Body of pancreas (tissue), 4 donors: Measurements from ENCODE around the gene CEMIP2. TPM values are rescaled to one million over a fixed set of nuclear protein-coding genes. Genes with fewer than 3 reads are reported as not detected.
A peak's percentile ranks its signal among the peaks of the same experiment; 100 is the strongest.

Experiments used
- ATAC-seq: fragments of 150-250 bp; one replicate; pipeline ENCODE4 v1.9.1; 2016
- DNase-seq, 4 donors: peaks; one replicate each; pipeline ENCODE4 v3.0.0-alpha.2; 2019
- H3K27ac ChIP-seq, 4 donors: fragments of 200-600 bp; sonication (generic); 1 replicate in 3 of 4; 2 replicates in 1 of 4; pipeline versions ENCODE4 v1.5.1 to v1.6.1; 2016 to 2019; ENCODE audit warnings: mild to moderate bottlenecking in 1 of 4, mixed read lengths in 1 of 4, moderate library complexity in 1 of 4
- H3K27me3 ChIP-seq, 2 donors: fragments of 200-600 bp; sonication (generic); one replicate each; pipeline ENCODE4 v1.6.0; 2016; ENCODE audit warnings: mild to moderate bottlenecking in 1 of 2
- H3K36me3 ChIP-seq, 2 donors: fragments of 200-600 bp; sonication (generic); replicated peaks in 1 of 2; 2 replicates each; pipeline ENCODE4 v1.5.1; 2016; ENCODE audit warnings: low read depth in 2 of 2; ENCODE audit not compliant: insufficient read depth in 1 of 2
- H3K4me1 ChIP-seq: fragments of 200-600 bp; sonication (generic); one replicate; pipeline ENCODE4 v1.6.0; 2016
- H3K4me3 ChIP-seq, 2 donors: fragments of 200-600 bp; sonication (generic); 1 replicate in 1 of 2; 2 replicates in 1 of 2; pipeline ENCODE4 v1.5.1; 2016 to 2019
- H3K9me3 ChIP-seq, 3 donors: fragments of 200-600 bp; sonication (generic); 1 replicate in 2 of 3; 2 replicates in 1 of 3; pipeline ENCODE4 v1.5.1; 2016
- POLR2A ChIP-seq, 3 donors: fragments of 450-650 bp; IDR thresholded peaks; one replicate each; pipeline ENCODE4 v1.6.1; 2016; ENCODE audit warnings: antibody characterized with exemption in 3 of 3, mild to moderate bottlenecking in 2 of 3
- WGBS, 2 donors: methylation state at CpG; one replicate each; pipeline ENCODE4 v1.1.5; 2017; 5-methylcytosine and 5-hydroxymethylcytosine counted together
- intact Hi-C: fragments of 100-400 bp; cut with DNase I; formaldehyde crosslinking; loops from one replicate; pipeline ENCODE4 v1.15.1; 2023
- total RNA-seq, 2 donors: library from RNA; depleted of rRNA; stranded (reverse); fragments of >200 nt; gene quantifications; one replicate each; pipeline ENCODE4 v1.1.0, GENCODE V29; 2016
- TF ChIP-seq, protein P1 (sequence below), 7 experiments: fragments of 450-650 bp in 4 of 7; fragments of 200-600 bp in 3 of 7; sonication (generic) in 3 of 7; IDR thresholded peaks; one replicate each; pipeline ENCODE4 v1.5.1; 2016 to 2019; ENCODE audit warnings: antibody characterized with exemption in 7 of 7

The CEMIP2 gene, protein sequence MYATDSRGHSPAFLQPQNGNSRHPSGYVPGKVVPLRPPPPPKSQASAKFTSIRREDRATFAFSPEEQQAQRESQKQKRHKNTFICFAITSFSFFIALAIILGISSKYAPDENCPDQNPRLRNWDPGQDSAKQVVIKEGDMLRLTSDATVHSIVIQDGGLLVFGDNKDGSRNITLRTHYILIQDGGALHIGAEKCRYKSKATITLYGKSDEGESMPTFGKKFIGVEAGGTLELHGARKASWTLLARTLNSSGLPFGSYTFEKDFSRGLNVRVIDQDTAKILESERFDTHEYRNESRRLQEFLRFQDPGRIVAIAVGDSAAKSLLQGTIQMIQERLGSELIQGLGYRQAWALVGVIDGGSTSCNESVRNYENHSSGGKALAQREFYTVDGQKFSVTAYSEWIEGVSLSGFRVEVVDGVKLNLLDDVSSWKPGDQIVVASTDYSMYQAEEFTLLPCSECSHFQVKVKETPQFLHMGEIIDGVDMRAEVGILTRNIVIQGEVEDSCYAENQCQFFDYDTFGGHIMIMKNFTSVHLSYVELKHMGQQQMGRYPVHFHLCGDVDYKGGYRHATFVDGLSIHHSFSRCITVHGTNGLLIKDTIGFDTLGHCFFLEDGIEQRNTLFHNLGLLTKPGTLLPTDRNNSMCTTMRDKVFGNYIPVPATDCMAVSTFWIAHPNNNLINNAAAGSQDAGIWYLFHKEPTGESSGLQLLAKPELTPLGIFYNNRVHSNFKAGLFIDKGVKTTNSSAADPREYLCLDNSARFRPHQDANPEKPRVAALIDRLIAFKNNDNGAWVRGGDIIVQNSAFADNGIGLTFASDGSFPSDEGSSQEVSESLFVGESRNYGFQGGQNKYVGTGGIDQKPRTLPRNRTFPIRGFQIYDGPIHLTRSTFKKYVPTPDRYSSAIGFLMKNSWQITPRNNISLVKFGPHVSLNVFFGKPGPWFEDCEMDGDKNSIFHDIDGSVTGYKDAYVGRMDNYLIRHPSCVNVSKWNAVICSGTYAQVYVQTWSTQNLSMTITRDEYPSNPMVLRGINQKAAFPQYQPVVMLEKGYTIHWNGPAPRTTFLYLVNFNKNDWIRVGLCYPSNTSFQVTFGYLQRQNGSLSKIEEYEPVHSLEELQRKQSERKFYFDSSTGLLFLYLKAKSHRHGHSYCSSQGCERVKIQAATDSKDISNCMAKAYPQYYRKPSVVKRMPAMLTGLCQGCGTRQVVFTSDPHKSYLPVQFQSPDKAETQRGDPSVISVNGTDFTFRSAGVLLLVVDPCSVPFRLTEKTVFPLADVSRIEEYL (N-terminal part only)
- 10 to 100 TPM; 28.3 to 33.0 TPM for total RNA-seq

DNA sequence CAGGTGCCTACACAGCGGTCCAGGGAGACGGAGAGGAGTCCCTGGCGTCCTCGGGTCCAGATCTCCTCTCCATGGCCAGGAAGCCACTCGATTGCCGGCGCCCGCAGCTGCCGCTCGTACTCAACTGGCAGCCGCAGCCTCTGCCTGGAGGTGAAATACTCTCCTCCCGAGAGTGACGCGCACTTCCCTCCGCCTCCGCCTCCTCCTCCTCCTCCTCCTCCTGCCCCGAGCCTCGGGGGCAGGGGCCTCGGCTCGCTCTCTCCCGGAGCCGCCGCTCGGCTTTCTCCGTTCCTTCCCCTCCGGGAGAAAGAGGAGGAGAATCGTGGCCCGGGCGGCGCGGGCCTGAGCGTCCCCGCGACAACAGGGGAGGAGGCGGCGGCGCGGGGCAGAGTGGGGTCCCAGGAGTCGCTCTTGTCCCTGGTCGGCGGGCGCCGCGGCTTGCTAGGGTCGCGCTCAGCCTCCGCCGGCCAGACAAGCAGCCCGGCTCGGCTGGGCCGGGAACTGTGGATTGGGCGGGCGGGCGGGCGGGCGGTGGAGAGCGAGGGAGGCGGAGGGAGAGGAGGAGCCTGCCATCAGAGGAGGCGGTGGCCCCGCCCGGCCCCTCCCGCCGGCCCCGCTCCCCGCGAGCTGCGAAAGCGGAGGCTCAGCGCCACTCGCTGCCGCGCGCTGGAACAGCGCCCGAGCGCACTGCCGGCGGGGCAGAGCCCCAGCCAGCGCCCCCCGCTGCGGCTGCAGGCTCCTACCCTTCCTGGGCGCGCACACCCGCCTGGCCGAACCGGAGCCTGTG is at the start of gene CEMIP2:
TSS of gene CEMIP2 (minus strand) at position 126 of the 787 bp plus-strand sequence. CDS start 18,140 bp downstream, outside the sequence.
- DNase-seq = peak; percentile 92 to 95 (median 94)
- peak; percentile 79 for ATAC-seq
- no peaks in the 10 kb centered on the region for H3K27me3 ChIP-seq
- H3K4me1 ChIP-seq = peaks cover 52% of the 10 kb centered on the region
- H3K27ac ChIP-seq = peak within 1 kb of the TSS; percentile 94 to 99 (median 97)
- H3K9me3 ChIP-seq = no peaks in the 10 kb centered on the region
- 0% methylated on average over 3 to 39 of the region's 86 CpGs for WGBS, 2 donors
- intact Hi-C loops = no loop called here
- no peaks in the 10 kb centered on the region for H3K36me3 ChIP-seq
- peak within 1 kb of the TSS; percentile 62 to 89 for H3K4me3 ChIP-seq
- TF ChIP-seq POLR2A (IDR thresholded peaks at IDR 0.05) = peak; percentile 93 to 98 (median 98)
- TF ChIP-seq, protein P1, sequence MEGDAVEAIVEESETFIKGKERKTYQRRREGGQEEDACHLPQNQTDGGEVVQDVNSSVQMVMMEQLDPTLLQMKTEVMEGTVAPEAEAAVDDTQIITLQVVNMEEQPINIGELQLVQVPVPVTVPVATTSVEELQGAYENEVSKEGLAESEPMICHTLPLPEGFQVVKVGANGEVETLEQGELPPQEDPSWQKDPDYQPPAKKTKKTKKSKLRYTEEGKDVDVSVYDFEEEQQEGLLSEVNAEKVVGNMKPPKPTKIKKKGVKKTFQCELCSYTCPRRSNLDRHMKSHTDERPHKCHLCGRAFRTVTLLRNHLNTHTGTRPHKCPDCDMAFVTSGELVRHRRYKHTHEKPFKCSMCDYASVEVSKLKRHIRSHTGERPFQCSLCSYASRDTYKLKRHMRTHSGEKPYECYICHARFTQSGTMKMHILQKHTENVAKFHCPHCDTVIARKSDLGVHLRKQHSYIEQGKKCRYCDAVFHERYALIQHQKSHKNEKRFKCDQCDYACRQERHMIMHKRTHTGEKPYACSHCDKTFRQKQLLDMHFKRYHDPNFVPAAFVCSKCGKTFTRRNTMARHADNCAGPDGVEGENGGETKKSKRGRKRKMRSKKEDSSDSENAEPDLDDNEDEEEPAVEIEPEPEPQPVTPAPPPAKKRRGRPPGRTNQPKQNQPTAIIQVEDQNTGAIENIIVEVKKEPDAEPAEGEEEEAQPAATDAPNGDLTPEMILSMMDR (IDR thresholded peaks at IDR 0.05) = peak in 4 of 7 experiments; percentile 21 to 59 (median 40)

DNA sequence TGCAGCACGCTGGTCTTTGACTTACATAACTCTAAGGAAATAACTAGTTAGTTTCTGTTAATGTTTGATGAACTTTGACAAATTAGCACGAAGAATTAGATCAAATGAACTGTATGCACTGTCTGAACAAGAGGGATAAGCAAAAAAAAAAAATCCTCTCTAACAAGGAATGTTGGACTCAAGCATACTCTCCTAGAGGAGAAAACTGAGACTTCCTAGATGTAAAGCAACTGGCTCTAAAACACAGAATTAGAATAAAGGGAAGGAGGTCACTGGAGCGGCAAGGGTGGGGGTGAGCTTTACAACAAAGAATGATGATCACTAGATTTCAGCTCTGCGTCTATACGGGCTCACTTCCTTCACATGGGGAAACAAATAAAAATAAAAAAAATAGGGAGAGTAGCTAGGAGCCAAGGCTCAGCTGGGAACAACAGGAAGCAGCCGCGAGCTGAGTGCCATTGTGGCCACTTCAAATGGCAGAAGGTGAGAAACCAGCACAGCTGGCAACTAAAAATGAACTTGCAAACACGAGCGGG is 48.7 kb upstream of the CEMIP2 start:
- WGBS, 2 donors = 40 to 46% methylated on average over 9 of the region's 9 CpGs
- ATAC-seq (peak; percentile 38), DNase-seq (peak in 2 of 4 donors; percentile 15 to 20)
- H3K4me3 ChIP-seq = no peak overlapping the region
- no peaks in the 10 kb centered on the region for H3K9me3 ChIP-seq
- H3K27me3 ChIP-seq = no peaks in the 10 kb centered on the region
- peak overlapping the region in 3 of 4 donors; percentile 2 to 37 (median 12) for H3K27ac ChIP-seq
- H3K4me1 ChIP-seq = no peaks in the 10 kb centered on the region
- TF ChIP-seq POLR2A (IDR thresholded peaks at IDR 0.05) = no peak
- TF ChIP-seq, protein P1 (IDR thresholded peaks at IDR 0.05) = no peak
- H3K36me3 ChIP-seq = no peaks in the 10 kb centered on the region
- intact Hi-C loops = loop anchor here (10.0 kb wide), 1 partner anchor 212 kb away; no protein-coding TSS in a partner anchor

DNA sequence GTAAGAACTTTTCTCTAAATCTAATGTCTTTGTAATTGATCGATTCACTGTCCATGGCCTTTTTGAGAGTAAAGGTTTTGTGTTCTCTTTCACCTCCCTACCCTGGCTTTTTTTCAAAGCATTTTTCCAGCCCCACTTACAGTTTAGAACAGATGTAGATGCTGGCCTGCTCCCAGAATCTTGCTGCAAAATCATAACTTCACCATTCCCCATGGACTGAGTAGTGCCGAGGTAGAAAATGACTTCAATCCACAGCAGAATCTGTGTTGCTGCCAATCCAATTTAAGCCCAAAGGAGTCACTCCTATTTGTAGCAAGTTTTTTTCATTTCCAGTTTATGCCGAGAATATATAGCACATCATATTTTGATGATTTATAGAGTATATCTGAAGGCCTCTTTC is 46.5 kb upstream of the CEMIP2 start:
- no peak for ATAC-seq

More for the DNA sequence above, 46.5 kb upstream of the CEMIP2 start:
- Histone ChIP-seq H3K27me3 (no peaks in the 10 kb centered on the region), H3K4me3 (no peak overlapping the region), H3K9me3 (no peaks in the 10 kb centered on the region), H3K27ac (no peak overlapping the region), H3K36me3 (no peaks in the 10 kb centered on the region), H3K4me1 (no peaks in the 10 kb centered on the region)
- no peak for TF ChIP-seq POLR2A (IDR thresholded peaks at IDR 0.05)
- TF ChIP-seq, protein P1 (IDR thresholded peaks at IDR 0.05) = no peak
- WGBS, 2 donors = 73 to 89% methylated on average over 3 of the region's 3 CpGs
- DNase-seq = no peak
- intact Hi-C loops = loop anchor here (10.0 kb wide), 1 partner anchor 210 kb away; no protein-coding TSS in a partner anchor
